ENCODE data around the gene CRACR2B. TPM values are rescaled to one million over a fixed set of nuclear protein-coding genes. Genes with fewer than 3 reads are reported as not detected.
A peak's percentile ranks its signal among the peaks of the same experiment; 100 is the strongest.

CRACR2B gene
- total and polyA plus RNA-seq, 2 of the 13 experiments (the other 11 are each of a cell fraction or from before 2014, with no cell fraction given) = 14.9 to 21.0 TPM

DNA sequence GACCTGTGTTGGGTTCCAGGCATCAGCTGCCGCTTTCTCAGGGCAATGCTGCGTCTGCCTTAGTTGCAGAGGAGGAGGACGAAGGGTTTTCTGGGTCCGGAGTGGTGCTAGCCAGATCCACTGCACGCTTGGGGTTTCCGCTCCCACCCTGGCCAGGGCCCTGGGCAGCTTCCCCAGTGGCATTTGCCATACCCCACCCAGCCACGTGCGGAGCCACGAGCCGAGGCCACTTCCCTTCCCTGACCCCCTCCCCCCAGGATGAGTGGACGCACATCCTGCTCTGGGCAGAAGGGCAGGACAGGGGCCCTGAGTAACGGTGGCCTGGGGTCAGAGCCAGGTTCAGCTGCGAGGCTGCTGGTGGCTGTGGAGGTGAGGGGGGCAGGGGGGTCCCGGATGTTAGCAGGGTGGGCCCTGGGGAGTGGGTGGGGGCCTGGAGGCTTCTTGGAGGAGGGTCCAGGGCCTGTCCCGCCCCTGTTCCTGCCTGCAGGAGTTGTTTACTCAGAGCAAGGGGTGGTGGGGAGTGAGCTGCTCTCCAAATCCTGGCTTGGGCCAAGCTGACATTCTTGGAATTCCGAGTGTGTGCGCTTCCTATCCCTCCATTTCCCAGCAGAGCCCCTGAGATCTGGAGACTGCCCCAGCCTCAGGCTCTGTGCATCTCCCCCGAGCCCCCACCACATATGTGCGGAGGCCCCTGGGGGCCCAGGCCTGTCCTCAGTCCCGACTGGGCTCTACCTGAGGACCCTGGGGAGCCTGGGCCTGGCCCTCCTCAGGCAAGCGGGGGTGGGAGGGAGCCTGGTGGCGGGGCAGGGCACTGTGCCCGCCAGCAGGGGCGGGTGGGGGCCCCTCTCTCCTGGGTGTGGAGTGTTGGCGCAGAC, 16.3 kb downstream of the CRACR2B start (continued):
- TF ChIP-seq, protein P1, sequence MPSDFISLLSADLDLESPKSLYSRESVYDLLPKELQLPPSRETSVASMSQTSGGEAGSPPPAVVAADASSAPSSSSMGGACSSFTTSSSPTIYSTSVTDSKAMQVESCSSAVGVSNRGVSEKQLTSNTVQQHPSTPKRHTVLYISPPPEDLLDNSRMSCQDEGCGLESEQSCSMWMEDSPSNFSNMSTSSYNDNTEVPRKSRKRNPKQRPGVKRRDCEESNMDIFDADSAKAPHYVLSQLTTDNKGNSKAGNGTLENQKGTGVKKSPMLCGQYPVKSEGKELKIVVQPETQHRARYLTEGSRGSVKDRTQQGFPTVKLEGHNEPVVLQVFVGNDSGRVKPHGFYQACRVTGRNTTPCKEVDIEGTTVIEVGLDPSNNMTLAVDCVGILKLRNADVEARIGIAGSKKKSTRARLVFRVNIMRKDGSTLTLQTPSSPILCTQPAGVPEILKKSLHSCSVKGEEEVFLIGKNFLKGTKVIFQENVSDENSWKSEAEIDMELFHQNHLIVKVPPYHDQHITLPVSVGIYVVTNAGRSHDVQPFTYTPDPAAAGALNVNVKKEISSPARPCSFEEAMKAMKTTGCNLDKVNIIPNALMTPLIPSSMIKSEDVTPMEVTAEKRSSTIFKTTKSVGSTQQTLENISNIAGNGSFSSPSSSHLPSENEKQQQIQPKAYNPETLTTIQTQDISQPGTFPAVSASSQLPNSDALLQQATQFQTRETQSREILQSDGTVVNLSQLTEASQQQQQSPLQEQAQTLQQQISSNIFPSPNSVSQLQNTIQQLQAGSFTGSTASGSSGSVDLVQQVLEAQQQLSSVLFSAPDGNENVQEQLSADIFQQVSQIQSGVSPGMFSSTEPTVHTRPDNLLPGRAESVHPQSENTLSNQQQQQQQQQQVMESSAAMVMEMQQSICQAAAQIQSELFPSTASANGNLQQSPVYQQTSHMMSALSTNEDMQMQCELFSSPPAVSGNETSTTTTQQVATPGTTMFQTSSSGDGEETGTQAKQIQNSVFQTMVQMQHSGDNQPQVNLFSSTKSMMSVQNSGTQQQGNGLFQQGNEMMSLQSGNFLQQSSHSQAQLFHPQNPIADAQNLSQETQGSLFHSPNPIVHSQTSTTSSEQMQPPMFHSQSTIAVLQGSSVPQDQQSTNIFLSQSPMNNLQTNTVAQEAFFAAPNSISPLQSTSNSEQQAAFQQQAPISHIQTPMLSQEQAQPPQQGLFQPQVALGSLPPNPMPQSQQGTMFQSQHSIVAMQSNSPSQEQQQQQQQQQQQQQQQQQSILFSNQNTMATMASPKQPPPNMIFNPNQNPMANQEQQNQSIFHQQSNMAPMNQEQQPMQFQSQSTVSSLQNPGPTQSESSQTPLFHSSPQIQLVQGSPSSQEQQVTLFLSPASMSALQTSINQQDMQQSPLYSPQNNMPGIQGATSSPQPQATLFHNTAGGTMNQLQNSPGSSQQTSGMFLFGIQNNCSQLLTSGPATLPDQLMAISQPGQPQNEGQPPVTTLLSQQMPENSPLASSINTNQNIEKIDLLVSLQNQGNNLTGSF (CRISPR knock-in tag; IDR thresholded peaks at IDR 0.05) = no peak
- TF ChIP-seq, protein P2, sequence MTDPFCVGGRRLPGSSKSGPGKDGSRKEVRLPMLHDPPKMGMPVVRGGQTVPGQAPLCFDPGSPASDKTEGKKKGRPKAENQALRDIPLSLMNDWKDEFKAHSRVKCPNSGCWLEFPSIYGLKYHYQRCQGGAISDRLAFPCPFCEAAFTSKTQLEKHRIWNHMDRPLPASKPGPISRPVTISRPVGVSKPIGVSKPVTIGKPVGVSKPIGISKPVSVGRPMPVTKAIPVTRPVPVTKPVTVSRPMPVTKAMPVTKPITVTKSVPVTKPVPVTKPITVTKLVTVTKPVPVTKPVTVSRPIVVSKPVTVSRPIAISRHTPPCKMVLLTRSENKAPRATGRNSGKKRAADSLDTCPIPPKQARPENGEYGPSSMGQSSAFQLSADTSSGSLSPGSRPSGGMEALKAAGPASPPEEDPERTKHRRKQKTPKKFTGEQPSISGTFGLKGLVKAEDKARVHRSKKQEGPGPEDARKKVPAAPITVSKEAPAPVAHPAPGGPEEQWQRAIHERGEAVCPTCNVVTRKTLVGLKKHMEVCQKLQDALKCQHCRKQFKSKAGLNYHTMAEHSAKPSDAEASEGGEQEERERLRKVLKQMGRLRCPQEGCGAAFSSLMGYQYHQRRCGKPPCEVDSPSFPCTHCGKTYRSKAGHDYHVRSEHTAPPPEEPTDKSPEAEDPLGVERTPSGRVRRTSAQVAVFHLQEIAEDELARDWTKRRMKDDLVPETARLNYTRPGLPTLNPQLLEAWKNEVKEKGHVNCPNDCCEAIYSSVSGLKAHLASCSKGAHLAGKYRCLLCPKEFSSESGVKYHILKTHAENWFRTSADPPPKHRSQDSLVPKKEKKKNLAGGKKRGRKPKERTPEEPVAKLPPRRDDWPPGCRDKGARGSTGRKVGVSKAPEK (CRISPR knock-in tag; IDR thresholded peaks at IDR 0.05; ENCODE audit: borderline replicate concordance) = no peak
- TF ChIP-seq, protein P3, sequence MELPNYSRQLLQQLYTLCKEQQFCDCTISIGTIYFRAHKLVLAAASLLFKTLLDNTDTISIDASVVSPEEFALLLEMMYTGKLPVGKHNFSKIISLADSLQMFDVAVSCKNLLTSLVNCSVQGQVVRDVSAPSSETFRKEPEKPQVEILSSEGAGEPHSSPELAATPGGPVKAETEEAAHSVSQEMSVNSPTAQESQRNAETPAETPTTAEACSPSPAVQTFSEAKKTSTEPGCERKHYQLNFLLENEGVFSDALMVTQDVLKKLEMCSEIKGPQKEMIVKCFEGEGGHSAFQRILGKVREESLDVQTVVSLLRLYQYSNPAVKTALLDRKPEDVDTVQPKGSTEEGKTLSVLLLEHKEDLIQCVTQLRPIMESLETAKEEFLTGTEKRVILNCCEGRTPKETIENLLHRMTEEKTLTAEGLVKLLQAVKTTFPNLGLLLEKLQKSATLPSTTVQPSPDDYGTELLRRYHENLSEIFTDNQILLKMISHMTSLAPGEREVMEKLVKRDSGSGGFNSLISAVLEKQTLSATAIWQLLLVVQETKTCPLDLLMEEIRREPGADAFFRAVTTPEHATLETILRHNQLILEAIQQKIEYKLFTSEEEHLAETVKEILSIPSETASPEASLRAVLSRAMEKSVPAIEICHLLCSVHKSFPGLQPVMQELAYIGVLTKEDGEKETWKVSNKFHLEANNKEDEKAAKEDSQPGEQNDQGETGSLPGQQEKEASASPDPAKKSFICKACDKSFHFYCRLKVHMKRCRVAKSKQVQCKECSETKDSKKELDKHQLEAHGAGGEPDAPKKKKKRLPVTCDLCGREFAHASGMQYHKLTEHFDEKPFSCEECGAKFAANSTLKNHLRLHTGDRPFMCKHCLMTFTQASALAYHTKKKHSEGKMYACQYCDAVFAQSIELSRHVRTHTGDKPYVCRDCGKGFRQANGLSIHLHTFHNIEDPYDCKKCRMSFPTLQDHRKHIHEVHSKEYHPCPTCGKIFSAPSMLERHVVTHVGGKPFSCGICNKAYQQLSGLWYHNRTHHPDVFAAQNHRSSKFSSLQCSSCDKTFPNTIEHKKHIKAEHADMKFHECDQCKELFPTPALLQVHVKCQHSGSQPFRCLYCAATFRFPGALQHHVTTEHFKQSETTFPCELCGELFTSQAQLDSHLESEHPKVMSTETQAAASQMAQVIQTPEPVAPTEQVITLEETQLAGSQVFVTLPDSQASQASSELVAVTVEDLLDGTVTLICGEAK (IDR thresholded peaks at IDR 0.05) = no peak
- TF ChIP-seq, protein P3 (CRISPR knock-in tag; IDR thresholded peaks at IDR 0.05) = no peak
- TF ChIP-seq SOX13 (IDR thresholded peaks at IDR 0.05) = no peak
- no peak for TF ChIP-seq SOX13 (CRISPR knock-in tag; conservative IDR thresholded peaks at IDR 0.05 in 1 of 2, IDR thresholded peaks at IDR 0.05 in 1 of 2)
- TF ChIP-seq, protein P4, sequence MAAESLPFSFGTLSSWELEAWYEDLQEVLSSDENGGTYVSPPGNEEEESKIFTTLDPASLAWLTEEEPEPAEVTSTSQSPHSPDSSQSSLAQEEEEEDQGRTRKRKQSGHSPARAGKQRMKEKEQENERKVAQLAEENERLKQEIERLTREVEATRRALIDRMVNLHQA (CRISPR knock-in tag; IDR thresholded peaks at IDR 0.05) = no peak
- TF ChIP-seq EHMT2 (IDR thresholded peaks at IDR 0.05; ENCODE audit: borderline replicate concordance, low read depth, low read length) = no peak
- TF ChIP-seq NR3C1 (CRISPR knock-in tag; IDR thresholded peaks at IDR 0.05) = no peak
- TF ChIP-seq POGZ (CRISPR knock-in tag; IDR thresholded peaks at IDR 0.05) = peak; percentile 46; the same call in 1 of the 2 replicates

Measured in HepG2 (cell line).